Spleen (tissue), 7 donors: ENCODE data around the gene INTS6L.
A peak's percentile ranks its signal among the peaks of the same experiment; 100 is the strongest.

Experiments used
- POLR2A ChIP-seq, 3 donors: fragments of 450-650 bp; IDR thresholded peaks; one replicate each; pipeline ENCODE4 v1.5.1; 2017; ENCODE audit warnings: antibody characterized with exemption in 3 of 3, mild to moderate bottlenecking in 1 of 3
- TF ChIP-seq, protein P1 (sequence below), 11 experiments: fragments of 200-600 bp in 7 of 11; fragments of 450-650 bp in 4 of 11; sonication (generic) in 4 of 11; IDR thresholded peaks in 8 of 11; conservative IDR thresholded peaks in 3 of 11; 1 replicate in 7 of 11; 2 replicates in 4 of 11; pipeline versions ENCODE4 v1.4.0 to v1.8.0; 2016 to 2021; ENCODE audit warnings: antibody characterized with exemption in 11 of 11, inconsistent platforms in 4 of 11, mild to moderate bottlenecking in 1 of 11
- donor health status: DM: no; HTN: no; CAD: no; lungs with moderate emphysema.
- donor health status: DM: no; HTN: no; CAD: no.
- donor health status: DM: no; HTN: no; CAD: no.

DNA sequence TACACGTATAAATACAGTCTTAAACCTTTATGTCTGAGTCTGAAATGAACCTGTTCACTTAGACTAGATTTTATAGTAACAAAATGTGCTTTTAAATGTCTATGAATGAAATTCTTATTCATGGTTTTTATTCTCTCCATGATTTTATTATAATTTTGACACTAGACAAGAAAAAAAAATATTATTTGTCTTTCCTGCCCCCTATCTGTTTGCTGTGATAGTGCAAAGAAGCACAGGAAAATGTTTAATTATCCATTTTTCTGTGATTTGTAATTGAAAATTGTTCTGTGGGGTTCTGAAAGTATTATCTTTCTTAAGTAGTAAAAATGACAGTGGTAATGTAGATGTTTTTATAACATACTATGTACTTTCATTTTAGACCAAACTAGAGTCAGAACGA lies 52.0 kb downstream of the INTS6L start:
- TF ChIP-seq, protein P1, sequence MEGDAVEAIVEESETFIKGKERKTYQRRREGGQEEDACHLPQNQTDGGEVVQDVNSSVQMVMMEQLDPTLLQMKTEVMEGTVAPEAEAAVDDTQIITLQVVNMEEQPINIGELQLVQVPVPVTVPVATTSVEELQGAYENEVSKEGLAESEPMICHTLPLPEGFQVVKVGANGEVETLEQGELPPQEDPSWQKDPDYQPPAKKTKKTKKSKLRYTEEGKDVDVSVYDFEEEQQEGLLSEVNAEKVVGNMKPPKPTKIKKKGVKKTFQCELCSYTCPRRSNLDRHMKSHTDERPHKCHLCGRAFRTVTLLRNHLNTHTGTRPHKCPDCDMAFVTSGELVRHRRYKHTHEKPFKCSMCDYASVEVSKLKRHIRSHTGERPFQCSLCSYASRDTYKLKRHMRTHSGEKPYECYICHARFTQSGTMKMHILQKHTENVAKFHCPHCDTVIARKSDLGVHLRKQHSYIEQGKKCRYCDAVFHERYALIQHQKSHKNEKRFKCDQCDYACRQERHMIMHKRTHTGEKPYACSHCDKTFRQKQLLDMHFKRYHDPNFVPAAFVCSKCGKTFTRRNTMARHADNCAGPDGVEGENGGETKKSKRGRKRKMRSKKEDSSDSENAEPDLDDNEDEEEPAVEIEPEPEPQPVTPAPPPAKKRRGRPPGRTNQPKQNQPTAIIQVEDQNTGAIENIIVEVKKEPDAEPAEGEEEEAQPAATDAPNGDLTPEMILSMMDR (IDR thresholded peaks at IDR 0.05 in 8 of 11, conservative IDR thresholded peaks at IDR 0.05 in 3 of 11), result peak in 10 of 11 experiments; percentile 8 to 49 (median 28)
- no peak for TF ChIP-seq POLR2A (IDR thresholded peaks at IDR 0.05)
